H1 (cell line): ENCODE data around the gene RAB1B. TPM values are rescaled to one million over a fixed set of nuclear protein-coding genes. Genes with fewer than 3 reads are reported as not detected.

Source experiments
- CTCF ChIA-PET: fragments of 300-600 bp; sonication (Branson Sonifier 250); formaldehyde crosslinking; loops from one replicate; lab custom pipeline; 2021; ENCODE audit not compliant: partially characterized antibody; lab: Charles Lee
- POLR2A ChIA-PET: fragments of 300-600 bp; sonication (Branson Sonifier 250); formaldehyde crosslinking; loops from one replicate; lab custom pipeline; 2021; ENCODE audit warnings: inconsistent platforms; ENCODE audit not compliant: partially characterized antibody; lab: Charles Lee
- DNase-seq, 2 experiments: peaks; one replicate each; pipeline versions ENCODE4 v3.0.0 to v3.0.0-alpha.2; 2010 to 2022; ENCODE audit warnings: low spot score in 2 of 2, low read depth in 1 of 2, mixed read lengths in 1 of 2
- FAIRE-seq: peaks from 2 replicates; lab custom pipeline; 2011; peaks lifted over from hg19 to GRCh38; lab: Jason Lieb, UNC
- H2AFZ ChIP-seq: 2 replicates; pipeline ENCODE4 v1.8.1; 2012; ENCODE audit warnings: low read length, inconsistent platforms
- H2AK5ac ChIP-seq: 2 replicates; pipeline ENCODE4 v1.6.1; 2013; ENCODE audit warnings: low read depth, low read length
- H2BK120ac ChIP-seq: replicated peaks from 2 replicates; pipeline ENCODE3; 2013; ENCODE audit warnings: low read depth, low read length, inconsistent platforms
- H2BK12ac ChIP-seq: 2 replicates; pipeline ENCODE4 v1.6.1; 2013; ENCODE audit warnings: low read depth, low read length
- H2BK15ac ChIP-seq: 2 replicates; pipeline ENCODE4 v1.6.1; 2013; ENCODE audit warnings: low read length
- H2BK20ac ChIP-seq: 2 replicates; pipeline ENCODE4 v1.6.1; 2013; ENCODE audit warnings: low read length
- H2BK5ac ChIP-seq: 2 replicates; pipeline ENCODE4 v1.6.1; 2013; ENCODE audit warnings: low read depth, low read length
- H3K14ac ChIP-seq: 2 replicates; pipeline ENCODE4 v1.6.1; 2013; ENCODE audit warnings: inconsistent platforms; ENCODE audit not compliant: insufficient read length
- H3K18ac ChIP-seq: 2 replicates; pipeline ENCODE4 v1.6.1; 2013; ENCODE audit warnings: low read length; ENCODE audit errors: extremely low read depth
- H3K23ac ChIP-seq: 2 replicates; pipeline ENCODE4 v1.6.1; 2013; ENCODE audit warnings: inconsistent platforms; ENCODE audit not compliant: insufficient read length
- H3K23me2 ChIP-seq: 2 replicates; pipeline ENCODE4 v1.6.1; 2013; ENCODE audit warnings: low read depth, low read length
- H3K27ac ChIP-seq: 2 replicates; pipeline ENCODE4 v1.6.1; 2011; ENCODE audit warnings: low read depth, low read length, inconsistent platforms
- H3K27me3 ChIP-seq, 4 experiments: replicated peaks in 1 of 4; 1 replicate in 1 of 4; 2 replicates in 3 of 4; pipeline versions ENCODE4 v1.6.1 to v1.8.1; 2011 to 2013; ENCODE audit warnings: low read length in 3 of 4, mild to moderate bottlenecking in 3 of 4, inconsistent platforms in 2 of 4, mixed read lengths in 2 of 4, moderate library complexity in 1 of 4; ENCODE audit not compliant: control insufficient read depth in 3 of 4, insufficient read depth in 3 of 4; ENCODE audit errors: extremely low read depth in 1 of 4
- H3K36me3 ChIP-seq, 4 experiments: 2 replicates each; pipeline versions ENCODE4 v1.6.1 to v1.8.1; 2011 to 2013; ENCODE audit warnings: mild to moderate bottlenecking in 4 of 4, low read length in 3 of 4, moderate library complexity in 2 of 4, control low read depth in 1 of 4, inconsistent platforms in 1 of 4; ENCODE audit not compliant: insufficient read depth in 4 of 4, control insufficient read depth in 2 of 4
- H3K4ac ChIP-seq: replicated peaks from 2 replicates; pipeline ENCODE3; 2013; ENCODE audit warnings: low read length, low read depth, mixed read lengths, inconsistent platforms; ENCODE audit not compliant: insufficient read length
- H3K4me1 ChIP-seq, 4 experiments: replicated peaks in 1 of 4; 1 replicate in 1 of 4; 2 replicates in 3 of 4; pipeline versions ENCODE4 v1.6.1 to v1.8.1; 2011 to 2013; ENCODE audit warnings: low read length in 3 of 4, inconsistent platforms in 2 of 4, mixed read lengths in 1 of 4; ENCODE audit not compliant: insufficient read depth in 4 of 4, control insufficient read depth in 3 of 4
- H3K4me2 ChIP-seq, 2 experiments: 2 replicates each; pipeline versions ENCODE4 v1.6.1 to v1.8.1; 2011 to 2013; ENCODE audit warnings: low read depth in 2 of 2, low read length in 2 of 2, control low read depth in 1 of 2, inconsistent platforms in 1 of 2, mild to moderate bottlenecking in 1 of 2; ENCODE audit not compliant: insufficient read depth in 1 of 2
- H3K4me3 ChIP-seq, 4 experiments: fragments of 200-600, 300-600 bp in 1 of 4; sonication (generic), shearing (Covaris generic), sonication (Bioruptor Twin) in 1 of 4; 2 replicates each; pipeline versions ENCODE4 v1.5.1 to v1.8.1; 2011 to 2016; ENCODE audit warnings: low read length in 4 of 4, low read depth in 3 of 4, control low read depth in 2 of 4, inconsistent platforms in 2 of 4, mild to moderate bottlenecking in 2 of 4, mixed read lengths in 1 of 4, moderate library complexity in 1 of 4; ENCODE audit not compliant: insufficient read depth in 2 of 4; ENCODE audit errors: extremely low read depth in 1 of 4
- H3K56ac ChIP-seq: replicated peaks from 2 replicates; pipeline ENCODE3; 2013; ENCODE audit warnings: low read depth, mild to moderate bottlenecking, mixed read lengths, low read length, inconsistent platforms; ENCODE audit not compliant: insufficient read length
- H3K79me1 ChIP-seq: 2 replicates; pipeline ENCODE4 v1.6.1; 2013; ENCODE audit warnings: low read depth, low read length, control low read depth
- H3K79me2 ChIP-seq, 2 experiments: 2 replicates each; pipeline versions ENCODE4 v1.6.1 to v1.8.1; 2012 to 2013; ENCODE audit warnings: low read length in 2 of 2, mild to moderate bottlenecking in 2 of 2, inconsistent platforms in 1 of 2; ENCODE audit not compliant: insufficient read depth in 2 of 2, control insufficient read depth in 1 of 2
- H3K9ac ChIP-seq, 4 experiments: replicated peaks in 1 of 4; 1 replicate in 1 of 4; 2 replicates in 3 of 4; pipeline versions ENCODE4 v1.6.1 to v1.8.1; 2011 to 2013; ENCODE audit warnings: low read depth in 3 of 4, low read length in 3 of 4, control low read depth in 2 of 4, mild to moderate bottlenecking in 2 of 4, moderate library complexity in 2 of 4, inconsistent platforms in 1 of 4; ENCODE audit errors: extremely low read depth in 1 of 4
- H3K9me3 ChIP-seq, 2 experiments: 2 replicates each; pipeline versions ENCODE4 v1.6.1 to v1.8.1; 2012 to 2013; ENCODE audit warnings: mild to moderate bottlenecking in 2 of 2, moderate library complexity in 2 of 2, control low read depth in 1 of 2, inconsistent platforms in 1 of 2, low read depth in 1 of 2, low read length in 1 of 2, mixed read lengths in 1 of 2; ENCODE audit not compliant: insufficient read depth in 2 of 2
- H4K20me1 ChIP-seq, 2 experiments: replicated peaks in 1 of 2; 2 replicates each; pipeline versions ENCODE3 to v1.8.1; 2011 to 2013; ENCODE audit warnings: inconsistent platforms in 2 of 2, low read length in 2 of 2, mild to moderate bottlenecking in 1 of 2; ENCODE audit not compliant: insufficient read depth in 2 of 2, control insufficient read depth in 1 of 2
- H4K5ac ChIP-seq: 2 replicates; pipeline ENCODE4 v1.6.1; 2013; ENCODE audit warnings: low read length, low read depth, mixed read lengths, inconsistent platforms; ENCODE audit not compliant: insufficient read length
- H4K8ac ChIP-seq: 2 replicates; pipeline ENCODE4 v1.8.0; 2013; ENCODE audit warnings: mild to moderate bottlenecking, moderate library complexity, low read length, inconsistent platforms; ENCODE audit not compliant: insufficient read depth; ENCODE audit errors: extremely low read depth
- H4K91ac ChIP-seq: replicated peaks from 2 replicates; pipeline ENCODE3; 2013; ENCODE audit warnings: low read length, mixed read lengths, inconsistent platforms; ENCODE audit not compliant: insufficient read length
- ASH2L ChIP-seq: fragments of 200-600, 300-600 bp; sonication (generic); IDR thresholded peaks from one replicate; pipeline ENCODE4 v1.7.1; 2017; ENCODE audit warnings: low read length
- EGR1 ChIP-seq: IDR thresholded peaks from 2 replicates; pipeline ENCODE4 v1.6.1; 2011; ENCODE audit warnings: low read depth, low read length, borderline replicate concordance
- EP300 ChIP-seq, 2 experiments: IDR thresholded peaks; 1 replicate in 1 of 2; 2 replicates in 1 of 2; pipeline ENCODE4 v1.6.1; 2011 to 2012; ENCODE audit warnings: low read depth in 2 of 2, low read length in 2 of 2, mild to moderate bottlenecking in 2 of 2, borderline replicate concordance in 1 of 2, inconsistent platforms in 1 of 2, moderate library complexity in 1 of 2
- JUND ChIP-seq: IDR thresholded peaks from 2 replicates; pipeline ENCODE4 v1.6.1; 2011; ENCODE audit warnings: mild to moderate bottlenecking, improper control_type of control experiment, low read length
- KDM4A ChIP-seq: IDR thresholded peaks from one replicate; pipeline ENCODE4 v1.7.1; 2012; ENCODE audit warnings: low read depth, mild to moderate bottlenecking, moderate library complexity, low read length, inconsistent platforms; ENCODE audit not compliant: severe bottlenecking
- NANOG ChIP-seq: IDR thresholded peaks from 2 replicates; pipeline ENCODE4 v1.6.1; 2011; ENCODE audit warnings: low read length, low read depth, mild to moderate bottlenecking, inconsistent platforms; ENCODE audit not compliant: insufficient read depth, poor library complexity, severe bottlenecking
- POU5F1 ChIP-seq: IDR thresholded peaks from 2 replicates; pipeline ENCODE4 v1.6.1; 2011; ENCODE audit warnings: low read depth, mild to moderate bottlenecking, low read length, moderate library complexity
- RBBP5 ChIP-seq: IDR thresholded peaks from 2 replicates; pipeline ENCODE4 v1.7.1; 2012; ENCODE audit warnings: low read depth, mild to moderate bottlenecking, inconsistent platforms, low read length, moderate library complexity, borderline replicate concordance
- SRF ChIP-seq: IDR thresholded peaks from 2 replicates; pipeline ENCODE4 v1.6.1; 2011; ENCODE audit warnings: mild to moderate bottlenecking, low read depth, low read length, moderate library complexity
- WGBS, 2 experiments: shearing (Covaris generic) in 1 of 2; methylation state at CpG; one replicate each; pipeline versions ENCODE4 v1.1.6 to v1.1.7; 2013 to 2015; ENCODE audit warnings: low lambda C conversion rate in 2 of 2, mixed read lengths in 2 of 2, inconsistent platforms in 1 of 2, low coverage in 1 of 2, missing lambda C conversion rate in 1 of 2; ENCODE audit not compliant: insufficient replicate concordance in 2 of 2, insufficient coverage in 1 of 2, insufficient read length in 1 of 2; ENCODE audit errors: extremely low coverage in 1 of 2, missing lambda C conversion rate in 1 of 2; 5-methylcytosine and 5-hydroxymethylcytosine counted together
- polyA plus RNA-seq, 7 experiments: library from polyadenylated mRNA; depleted of rRNA in 3 of 7; stranded (reverse) in 5 of 7; unstranded in 2 of 7; fragments of >200 nt in 5 of 7; fragments of 200-250 nt in 2 of 7; gene quantifications; 1 replicate in 5 of 7; 2 replicates in 1 of 7; 4 replicates in 1 of 7; pipeline versions ENCODE4 v1.2.1 to v1.2.3, GENCODE V29; 2011 to 2013; ENCODE audit warnings: missing spikeins in 2 of 7, mixed read lengths in 2 of 7
- total RNA-seq: library from RNA; stranded (reverse); fragmentation: NEBNext Ultra II Directional; extraction: Animal tissue kit (Norgen Biotek cat#: 25700); gene quantifications from 2 replicates; pipeline ENCODE4 v1.2.1, GENCODE V29; 2021
- TF ChIP-seq, protein P1 (sequence below): IDR thresholded peaks from 2 replicates; pipeline ENCODE4 v1.6.1; 2012; ENCODE audit warnings: low read length, inconsistent platforms
- TF ChIP-seq, protein P2 (sequence below): IDR thresholded peaks from 2 replicates; pipeline ENCODE4 v1.6.1; 2011; ENCODE audit warnings: low read length, improper control_type of control experiment

The RAB1B gene
- total and polyA plus RNA-seq, 2 of the 8 experiments (the other 6 are each of a cell fraction or from before 2014, with no cell fraction given) = 100 to 217 TPM

DNA sequence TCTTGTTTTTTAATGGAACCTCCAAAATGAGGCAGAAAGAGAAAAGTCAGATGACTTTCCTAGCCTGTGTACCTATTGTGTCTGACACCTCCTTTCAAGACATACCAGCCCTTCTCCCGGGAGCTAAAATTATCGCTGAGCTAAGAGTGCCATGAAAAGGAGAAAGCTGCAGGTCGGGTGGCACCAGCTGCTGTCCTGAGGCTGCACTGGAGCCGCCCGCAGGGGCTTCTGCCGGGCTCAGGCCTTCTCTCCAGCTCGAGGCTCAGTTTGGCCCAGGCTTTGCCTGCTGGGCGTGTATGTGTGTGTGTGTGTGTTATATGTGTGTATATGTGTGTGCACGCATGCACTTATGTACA lies 27.7 kb upstream of the RAB1B start:
- Histone ChIP-seq H3K18ac (no peak overlapping the region), H4K20me1 (peaks cover 0 to 4% of the 10 kb centered on the region in 2 experiments), H3K14ac (no peak overlapping the region), H3K56ac (no peak overlapping the region), H2BK12ac (no peak overlapping the region), H3K27ac (no peak overlapping the region), H2AK5ac (no peak overlapping the region), H3K4ac (no peak overlapping the region), H2BK15ac (0 out of 2 replicates have a peak overlapping the region, but pooled peaks have one; percentile 29), H3K23ac (no peak overlapping the region), H2BK120ac (no peak overlapping the region), H3K79me1 (no peaks in the 10 kb centered on the region), H3K23me2 (no peaks in the 10 kb centered on the region), H2BK20ac (no peak overlapping the region), H3K4me2 (no peak overlapping the region), H3K36me3 (peaks cover 0 to 6% (median 0%) of the 10 kb centered on the region in 4 experiments; a peak in 1 of 8 replicates), H4K8ac (no peak overlapping the region), H4K5ac (no peak overlapping the region), H2AFZ (no peak overlapping the region), H3K27me3 (no peaks in the 10 kb centered on the region), H3K4me3 (no peak overlapping the region), H3K79me2 (no peaks in the 10 kb centered on the region), H2BK5ac (no peak overlapping the region), H4K91ac (no peak overlapping the region), H3K9ac (no peak overlapping the region), H3K4me1 (no peaks in the 10 kb centered on the region), H3K9me3 (no peaks in the 10 kb centered on the region)
- DNase-seq (no peak), FAIRE-seq (no peak)
- 86% methylated on average over 9 of the region's 9 CpGs; no CpG with 5 or more reads in 1 of the 2 experiments for WGBS, 2 experiments
- ChIA-PET POLR2A (interaction anchor here (1.3 to 2.1 kb wide), 3 partner anchors 9 to 23 kb away, joined by 3 to 7 read pairs (median 6); no protein-coding TSS in a partner anchor), CTCF (interaction anchor here (1.1 to 12.4 kb wide), 7 partner anchors 10 to 107 kb away, joined by 3 to 123 read pairs (median 7); no protein-coding TSS in a partner anchor)
- TF ChIP-seq NANOG (no peak), EP300 (IDR thresholded peaks at IDR 0.05; ENCODE audit: borderline replicate concordance in 1 of 2, low read depth in 2 of 2, low read length in 2 of 2) (no peak), RBBP5 (no peak), ASH2L (no peak), EGR1 (no peak), POU5F1 (no peak), JUND (no peak), SRF (no peak), KDM4A (no peak)
- TF ChIP-seq, protein P1, sequence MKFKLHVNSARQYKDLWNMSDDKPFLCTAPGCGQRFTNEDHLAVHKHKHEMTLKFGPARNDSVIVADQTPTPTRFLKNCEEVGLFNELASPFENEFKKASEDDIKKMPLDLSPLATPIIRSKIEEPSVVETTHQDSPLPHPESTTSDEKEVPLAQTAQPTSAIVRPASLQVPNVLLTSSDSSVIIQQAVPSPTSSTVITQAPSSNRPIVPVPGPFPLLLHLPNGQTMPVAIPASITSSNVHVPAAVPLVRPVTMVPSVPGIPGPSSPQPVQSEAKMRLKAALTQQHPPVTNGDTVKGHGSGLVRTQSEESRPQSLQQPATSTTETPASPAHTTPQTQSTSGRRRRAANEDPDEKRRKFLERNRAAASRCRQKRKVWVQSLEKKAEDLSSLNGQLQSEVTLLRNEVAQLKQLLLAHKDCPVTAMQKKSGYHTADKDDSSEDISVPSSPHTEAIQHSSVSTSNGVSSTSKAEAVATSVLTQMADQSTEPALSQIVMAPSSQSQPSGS = no peak
- TF ChIP-seq, protein P2, sequence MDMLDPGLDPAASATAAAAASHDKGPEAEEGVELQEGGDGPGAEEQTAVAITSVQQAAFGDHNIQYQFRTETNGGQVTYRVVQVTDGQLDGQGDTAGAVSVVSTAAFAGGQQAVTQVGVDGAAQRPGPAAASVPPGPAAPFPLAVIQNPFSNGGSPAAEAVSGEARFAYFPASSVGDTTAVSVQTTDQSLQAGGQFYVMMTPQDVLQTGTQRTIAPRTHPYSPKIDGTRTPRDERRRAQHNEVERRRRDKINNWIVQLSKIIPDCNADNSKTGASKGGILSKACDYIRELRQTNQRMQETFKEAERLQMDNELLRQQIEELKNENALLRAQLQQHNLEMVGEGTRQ = no peak
